HG03460 (cell line): ENCODE results near the gene PRDM12.

Source experiments
- ATAC-seq: cut with Tn5 transposase; IDR thresholded peaks from one replicate; pipeline ENCODE4 v1.9.1; 2021; ENCODE audit not compliant: unreplicated experiment

The PRDM12 gene

DNA sequence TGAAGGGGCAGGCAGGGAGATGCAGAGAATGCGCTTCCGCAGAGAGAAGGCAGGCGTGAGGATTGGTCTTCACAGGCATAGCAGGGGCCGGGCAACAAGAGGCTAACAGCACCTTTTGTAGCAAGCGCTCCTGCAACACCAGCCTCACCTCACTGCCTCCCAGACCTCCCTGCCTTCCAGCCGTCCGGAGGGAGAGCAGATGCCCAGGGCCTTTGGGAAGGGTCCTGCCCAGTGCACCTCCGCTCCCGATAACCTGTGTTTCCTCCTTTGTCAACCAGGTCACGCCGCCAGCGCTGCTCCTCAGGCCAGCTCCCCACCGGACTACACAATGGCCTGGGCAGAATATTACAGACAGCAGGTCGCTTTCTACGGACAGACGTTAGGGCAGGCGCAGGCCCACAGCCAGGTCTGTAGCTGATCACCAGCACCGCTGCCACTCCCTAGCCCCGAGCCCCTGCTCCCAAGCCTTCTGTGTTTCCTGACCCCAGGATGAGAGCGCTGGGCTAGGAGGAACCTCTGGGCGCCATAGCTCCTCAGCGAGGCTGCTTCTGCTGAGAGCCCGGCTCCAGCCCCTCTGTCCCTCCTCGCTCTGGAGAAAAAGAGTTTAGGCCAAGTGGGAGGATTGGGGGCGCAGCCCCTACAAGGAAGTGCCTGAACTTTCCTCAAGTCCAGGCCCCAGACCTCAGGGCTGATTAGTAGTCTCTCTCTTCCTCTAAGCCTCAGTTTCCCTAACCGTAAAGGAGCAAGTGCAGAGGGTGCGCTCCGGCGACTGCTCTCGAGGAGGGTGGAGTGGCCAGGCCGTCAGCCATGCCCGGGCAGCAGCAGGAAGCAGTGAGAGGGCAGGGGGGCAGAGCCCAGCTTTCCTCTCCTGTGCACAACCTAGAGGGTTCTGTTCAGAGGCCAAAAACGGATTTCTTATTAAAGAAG lies 28.4 kb upstream of the PRDM12 start:
- ATAC-seq = no peak

DNA sequence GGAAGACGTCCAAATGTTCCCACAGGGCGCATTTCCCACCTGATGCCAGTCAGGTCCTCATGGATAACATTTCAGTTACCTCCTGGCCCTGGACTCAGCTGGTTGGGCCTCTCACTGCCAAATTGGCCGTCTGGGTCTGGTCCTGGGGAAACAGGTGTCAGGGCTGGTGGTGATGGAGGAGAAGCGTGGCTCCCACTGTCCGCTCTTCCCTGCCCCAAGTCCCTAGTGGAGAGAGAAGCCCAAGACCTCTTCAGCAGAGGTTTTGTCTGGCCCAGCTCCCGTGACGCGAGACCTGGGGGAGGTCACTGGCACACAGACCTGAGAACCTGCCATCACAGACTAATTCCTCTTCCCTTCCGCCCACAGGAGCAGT lies 27.8 kb upstream of the PRDM12 start:
- no peak for ATAC-seq

DNA sequence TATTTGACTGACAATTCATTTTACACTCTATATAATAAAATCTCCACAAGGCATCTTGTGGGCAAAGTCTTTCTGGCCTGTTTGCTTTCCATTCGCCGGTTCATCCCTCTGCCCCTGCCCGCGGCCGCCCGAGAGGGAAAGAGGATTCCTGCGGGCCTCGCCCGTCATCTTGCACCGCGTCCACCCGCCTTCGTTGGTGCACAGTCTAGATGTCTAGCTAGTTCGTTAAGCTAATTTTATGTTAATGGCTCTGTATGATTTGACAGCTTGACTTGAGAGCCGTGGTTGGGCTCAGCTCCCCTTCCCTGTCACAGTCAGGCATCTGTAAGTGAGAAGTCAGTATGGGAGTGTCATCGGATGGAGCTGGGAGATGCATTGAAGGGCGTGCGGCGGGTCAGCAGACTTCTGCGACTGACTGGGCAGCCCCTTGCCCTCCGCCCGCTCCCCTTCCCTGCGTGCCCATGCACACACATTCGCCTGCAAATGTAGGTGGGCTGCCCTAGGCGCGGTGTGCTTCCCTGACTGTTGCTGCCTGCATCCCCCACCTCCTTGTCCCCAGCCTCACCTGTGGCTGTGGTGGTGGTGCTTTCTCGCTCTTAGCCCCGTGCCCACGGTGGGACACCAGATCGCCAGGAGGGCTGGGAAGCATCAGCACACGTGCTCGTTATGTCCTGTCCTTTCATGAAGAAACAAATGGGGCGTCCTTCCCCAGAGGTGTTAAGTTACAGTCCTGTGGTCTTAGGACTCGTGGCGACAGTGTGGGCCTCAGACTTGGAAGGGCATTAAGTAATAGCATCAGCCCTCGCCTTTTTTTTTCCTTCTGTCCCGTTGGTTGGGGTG lies 25.9 kb upstream of the PRDM12 start:
- no peak for ATAC-seq

DNA sequence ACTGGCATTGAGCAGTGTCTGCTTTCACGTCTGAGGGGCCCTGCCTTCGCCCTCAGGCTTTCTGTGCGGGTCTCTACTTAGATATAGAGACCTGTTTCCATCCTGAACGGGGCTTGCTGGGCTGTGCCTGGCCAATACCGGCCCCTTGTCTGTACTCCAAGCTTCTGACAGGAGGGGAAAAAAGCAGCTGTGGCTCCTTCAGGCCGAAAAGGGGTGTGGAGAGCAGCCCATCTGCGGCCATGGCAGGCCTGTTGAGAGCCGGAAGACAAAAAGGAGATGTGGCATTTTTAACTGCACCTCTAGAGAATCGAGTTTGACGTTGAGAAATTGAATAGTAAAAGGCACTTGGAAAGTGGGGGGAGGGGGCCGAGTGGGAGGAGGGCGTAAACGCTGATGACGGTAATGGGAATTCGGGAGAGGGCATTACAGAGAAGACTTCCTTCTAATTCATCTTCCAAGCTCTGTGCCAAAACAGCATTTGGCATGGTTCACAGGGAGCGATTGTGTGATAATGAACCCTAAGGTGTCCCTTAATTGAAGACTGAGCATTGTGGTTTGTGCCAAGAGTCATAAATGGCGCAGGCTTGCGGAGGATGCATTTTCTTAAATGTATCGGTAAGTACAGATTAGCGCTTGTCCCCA lies 25.1 kb upstream of the PRDM12 start:
- ATAC-seq = no peak

DNA sequence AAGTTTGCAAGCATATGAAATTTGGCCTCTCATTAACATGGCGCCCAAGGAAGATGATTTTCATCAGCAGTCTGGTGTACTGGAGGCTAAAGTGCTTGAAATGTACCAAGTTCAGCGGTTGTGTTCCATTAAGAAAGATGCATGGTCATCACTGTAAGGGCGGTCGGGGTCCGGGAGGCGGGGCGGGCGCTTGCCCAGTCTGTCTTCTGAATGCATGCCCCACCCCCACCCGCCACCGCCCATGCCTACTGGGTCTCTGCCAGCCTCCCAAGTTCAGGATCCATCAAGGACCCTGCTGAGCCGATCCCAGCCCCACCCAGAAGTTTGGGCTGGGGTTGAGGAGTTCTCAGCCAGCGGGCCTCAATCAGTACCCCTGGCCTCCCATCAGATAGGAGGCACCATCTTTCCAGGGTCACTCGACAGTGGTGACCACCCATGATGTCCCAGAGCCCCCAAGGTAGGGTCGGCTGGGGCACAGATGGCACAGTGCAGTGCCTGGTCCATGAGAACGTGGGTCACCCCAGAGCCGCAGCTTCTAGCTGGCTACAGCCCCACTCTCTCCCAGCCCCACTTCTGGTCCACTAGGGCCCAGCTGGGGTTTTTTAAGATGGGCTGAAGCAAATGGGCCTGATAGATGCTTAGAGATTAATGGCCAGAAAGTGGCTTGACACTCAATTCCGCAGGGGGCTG lies 24.4 kb upstream of the PRDM12 start:
- ATAC-seq = no peak

DNA sequence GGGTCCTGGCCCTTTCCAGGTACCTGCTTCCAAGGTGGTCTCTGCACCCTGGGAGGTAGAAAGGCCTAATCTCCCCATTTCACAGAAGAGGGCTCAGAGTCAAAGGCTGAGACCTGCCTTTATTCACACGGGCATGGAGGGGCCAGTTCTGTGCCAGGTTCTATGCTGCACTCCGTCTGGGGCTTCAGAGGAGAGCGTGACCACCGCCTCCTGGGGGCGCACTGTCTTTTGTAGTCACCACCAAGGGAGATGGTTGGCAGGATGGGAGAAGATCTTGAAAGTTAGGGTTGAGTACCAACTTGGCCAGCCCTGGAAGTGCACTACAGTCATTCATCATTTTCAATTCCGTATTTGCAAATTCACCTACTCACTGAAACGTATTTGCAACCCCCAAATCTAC lies 23.7 kb upstream of the PRDM12 start:
- no peak for ATAC-seq

DNA sequence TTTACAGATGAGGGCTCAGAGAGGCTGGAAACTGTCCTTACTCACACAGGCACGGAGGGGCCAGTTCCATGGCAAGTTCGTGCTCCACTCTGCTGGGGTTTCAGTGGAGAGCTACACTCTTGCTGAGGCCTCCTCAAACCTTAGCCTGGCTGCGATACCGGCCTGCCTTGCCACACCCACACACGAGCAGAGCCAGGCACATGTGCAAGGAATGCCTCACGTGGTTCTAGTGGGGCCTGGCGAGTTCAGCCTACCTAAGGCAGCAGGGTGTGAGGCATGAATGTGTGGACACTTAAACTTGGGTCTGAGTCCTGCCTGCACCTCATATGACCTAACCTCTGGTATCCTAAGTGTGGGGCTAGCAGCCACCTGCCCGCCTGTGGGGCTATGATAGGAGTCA lies 21.5 kb upstream of the PRDM12 start:
- ATAC-seq = no peak

DNA sequence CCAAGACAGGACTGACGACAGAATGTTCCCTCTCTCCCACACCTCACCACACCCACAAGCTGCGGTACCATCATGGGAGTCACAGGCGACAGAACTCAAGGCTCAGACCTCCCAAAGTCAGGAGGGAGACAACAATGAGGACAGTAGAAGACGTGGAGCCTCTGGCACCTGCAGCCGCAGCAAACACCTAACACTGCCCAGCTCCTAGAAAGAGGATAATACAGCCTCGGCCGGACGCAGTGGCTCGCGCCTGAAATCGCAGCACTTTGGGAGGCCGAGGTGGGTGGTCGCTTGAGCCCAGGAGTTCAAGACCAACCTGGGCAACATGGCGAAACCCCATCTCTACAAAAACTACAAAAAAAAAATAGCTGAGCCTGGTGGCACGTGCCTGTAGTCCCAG lies 13.2 kb upstream of the PRDM12 start:
- no peak for ATAC-seq

DNA sequence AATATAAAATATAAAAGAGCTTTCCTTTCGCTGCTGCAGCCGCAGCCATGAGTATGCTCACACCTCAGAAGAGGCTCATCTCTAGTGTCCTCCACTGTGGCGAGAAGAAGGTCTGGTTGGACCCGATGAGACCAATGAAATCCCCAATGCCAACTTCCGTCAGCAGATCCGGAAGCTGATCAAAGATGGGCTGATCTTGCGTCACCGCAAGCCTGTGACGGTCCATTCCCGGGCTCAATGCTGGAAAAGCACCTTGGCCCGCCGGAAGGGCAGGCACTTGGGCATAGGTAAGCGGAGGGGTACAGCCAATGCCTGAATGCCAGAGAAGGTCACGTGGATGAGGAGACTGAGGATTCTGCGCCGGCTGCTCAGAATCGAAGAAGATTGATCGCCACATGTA lies 12.6 kb upstream of the PRDM12 start:
- ATAC-seq = no peak

DNA sequence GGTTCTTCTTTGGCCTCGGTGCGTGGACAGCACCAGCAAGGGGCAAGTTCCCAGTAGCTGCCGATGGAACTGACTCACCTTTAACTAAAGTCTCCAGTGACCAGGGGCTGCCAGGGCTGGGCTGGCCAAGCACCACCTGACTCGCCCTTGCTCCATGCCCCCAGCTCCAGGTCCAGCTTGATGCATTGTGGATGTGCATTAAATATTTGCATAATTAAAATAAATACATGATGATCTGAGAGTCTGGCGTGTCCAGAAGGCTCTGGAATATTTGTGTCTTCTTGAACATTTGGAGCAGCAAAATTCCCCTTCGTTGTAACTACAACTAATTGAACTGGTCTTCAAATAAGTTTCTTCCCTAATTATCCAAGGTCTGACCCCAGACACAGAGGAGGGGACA lies 9.5 kb upstream of the PRDM12 start:
- no peak for ATAC-seq

DNA sequence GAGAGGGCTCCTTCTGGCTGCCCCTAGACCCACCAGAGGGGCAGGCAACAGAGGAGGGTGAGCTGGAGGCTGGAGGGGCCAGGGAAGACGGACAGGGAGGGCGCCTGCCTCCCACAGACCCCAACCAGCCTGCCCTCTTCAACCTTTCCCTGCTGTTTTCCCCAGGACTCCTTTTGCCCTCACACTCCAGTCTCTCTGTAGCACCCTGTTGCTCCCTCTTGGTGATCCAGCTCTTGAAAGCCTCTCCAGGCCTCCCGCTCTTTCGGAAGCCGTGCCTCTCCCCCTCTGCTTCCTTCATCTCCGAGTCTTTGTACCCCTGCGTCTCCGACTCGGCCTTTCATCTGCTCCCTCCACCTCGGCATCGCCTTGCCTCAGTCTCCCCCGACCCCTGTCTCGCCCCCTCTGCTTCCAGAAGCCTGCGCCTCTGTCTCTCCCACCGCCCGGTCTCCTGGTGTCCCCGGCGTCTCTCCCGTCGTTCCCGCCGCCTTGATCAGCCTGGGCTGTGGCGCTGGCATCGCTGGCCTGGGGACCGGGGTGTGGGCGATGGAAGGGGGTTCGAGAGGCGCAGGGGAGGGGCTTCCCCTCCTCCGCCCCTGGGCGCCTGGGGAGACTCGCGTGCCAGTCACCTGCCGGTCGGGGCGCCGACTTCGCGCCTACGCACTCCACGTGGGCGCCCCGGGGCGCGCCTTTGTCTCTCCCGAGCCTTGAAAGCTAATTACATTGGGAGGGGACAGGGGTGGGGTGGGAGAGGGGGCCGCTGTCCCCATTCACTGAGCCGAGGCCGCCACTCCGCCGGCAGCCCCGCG lies 5.3 kb upstream of the PRDM12 start:
- ATAC-seq = no peak

DNA sequence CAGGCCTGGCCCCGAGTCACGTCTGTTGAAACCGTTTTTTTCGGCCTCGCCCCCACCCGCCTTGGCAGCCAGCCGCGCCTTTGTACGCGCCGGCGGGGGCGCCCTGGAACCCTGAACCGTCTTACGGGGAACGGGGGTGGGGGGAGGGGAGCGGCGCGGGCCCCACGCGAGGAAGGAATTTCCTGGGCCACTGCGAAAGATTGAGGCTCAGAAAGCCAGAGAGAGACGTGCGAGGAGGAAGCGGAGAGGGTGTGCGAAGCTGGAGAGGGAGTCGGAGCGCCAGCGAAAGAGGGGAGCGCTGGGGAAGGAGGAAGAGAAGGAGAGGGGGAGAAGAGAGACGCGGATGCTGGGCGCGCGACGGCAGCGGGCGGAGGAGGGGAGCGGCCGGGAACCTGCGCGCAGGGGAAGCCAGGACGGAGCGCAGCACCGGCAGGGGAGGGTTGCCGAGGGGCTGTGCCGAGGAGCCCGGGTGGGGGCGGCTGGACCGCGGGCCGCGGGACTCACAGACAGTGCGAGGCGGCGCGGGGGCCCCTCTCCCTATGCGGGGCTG lies 4.6 kb upstream of the PRDM12 start:
- no peak for ATAC-seq

DNA sequence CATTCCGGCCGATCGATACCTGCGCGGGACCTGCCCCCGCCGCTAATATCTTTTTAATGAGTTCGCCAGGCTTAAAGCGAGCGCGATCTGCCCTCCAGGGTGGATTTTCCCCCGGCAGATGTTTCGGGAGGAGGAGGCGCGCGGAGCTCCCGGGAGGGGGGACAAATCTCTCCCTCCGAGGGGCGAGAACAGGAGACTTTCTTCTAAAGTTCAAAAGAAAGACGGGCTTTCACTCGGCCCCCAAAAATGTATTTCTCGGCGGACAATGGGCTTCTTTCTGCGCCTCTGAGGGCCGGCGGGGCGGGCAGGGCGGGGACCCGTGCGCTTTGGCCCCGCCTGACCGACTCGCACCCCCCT lies 4.1 kb upstream of the PRDM12 start:
- no peak for ATAC-seq

DNA sequence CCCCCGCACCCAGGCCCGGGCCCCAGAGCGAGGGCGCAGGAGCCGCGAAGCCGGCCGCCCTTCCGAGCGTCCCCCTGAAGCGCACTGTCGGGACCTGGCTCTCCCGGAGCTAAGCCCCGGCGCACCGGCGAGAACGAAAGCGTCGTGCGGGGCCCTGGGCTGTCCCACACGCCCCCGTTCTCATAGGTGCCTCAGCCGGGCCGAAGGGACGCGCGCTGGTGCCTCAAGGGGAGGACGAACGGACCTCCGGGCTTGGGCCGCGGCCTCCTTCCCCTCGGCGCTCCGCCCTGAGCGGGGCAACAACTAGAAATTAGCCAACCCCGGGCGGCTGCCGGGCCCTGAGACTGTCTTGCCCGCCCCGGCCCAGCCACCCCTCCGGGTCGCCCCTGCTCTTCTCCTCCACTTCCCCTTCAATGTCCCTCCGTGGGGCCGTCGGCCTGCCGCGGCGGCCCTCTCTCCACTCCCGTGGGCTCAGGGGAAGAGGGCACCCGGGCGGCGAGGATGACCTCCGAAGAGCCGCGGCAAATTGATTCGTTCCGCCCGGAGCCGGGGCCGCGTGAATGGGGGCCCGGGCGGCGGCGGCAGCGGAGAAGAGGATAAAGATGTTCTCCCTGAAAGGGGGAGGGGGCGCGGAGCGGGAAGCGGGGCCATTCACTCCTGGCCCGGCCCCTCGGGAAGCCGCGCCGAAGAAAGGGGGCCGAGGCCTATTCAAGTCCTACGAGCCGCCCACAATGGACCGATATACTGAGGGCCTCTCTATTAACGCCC lies 3.5 kb upstream of the PRDM12 start:
- no peak for ATAC-seq

DNA sequence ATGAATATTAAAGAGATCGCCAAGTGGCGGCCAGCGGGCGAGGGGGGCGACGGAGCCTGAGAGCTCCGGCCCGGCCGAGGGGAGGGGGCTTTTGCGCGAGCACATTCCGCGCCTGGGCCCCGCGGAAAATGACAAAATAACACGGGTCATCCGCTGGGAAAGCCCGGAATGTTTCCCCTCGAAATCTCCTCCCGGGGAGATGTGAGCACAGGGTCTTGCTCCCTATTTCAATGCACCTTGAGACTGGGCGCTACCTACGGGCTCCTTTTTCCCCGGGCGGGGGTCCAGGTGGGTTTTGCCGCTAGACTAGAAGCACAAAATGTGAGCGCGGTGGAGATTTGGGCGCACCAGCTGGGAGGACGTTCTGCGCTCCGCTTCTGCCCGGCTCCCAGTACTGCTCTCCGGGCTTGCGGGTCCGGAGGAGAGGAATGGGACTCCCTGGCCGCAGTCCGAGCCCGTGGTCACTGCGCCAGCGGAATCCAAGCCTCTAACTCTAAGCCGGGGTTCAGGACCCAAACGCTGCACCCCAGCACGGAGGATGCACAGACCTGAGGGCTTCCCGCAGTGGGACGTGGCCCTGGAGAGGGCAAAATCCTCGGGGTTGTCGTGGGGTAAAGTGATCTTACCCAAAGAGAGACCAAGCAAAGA lies 2.8 kb upstream of the PRDM12 start:
- ATAC-seq = no peak

DNA sequence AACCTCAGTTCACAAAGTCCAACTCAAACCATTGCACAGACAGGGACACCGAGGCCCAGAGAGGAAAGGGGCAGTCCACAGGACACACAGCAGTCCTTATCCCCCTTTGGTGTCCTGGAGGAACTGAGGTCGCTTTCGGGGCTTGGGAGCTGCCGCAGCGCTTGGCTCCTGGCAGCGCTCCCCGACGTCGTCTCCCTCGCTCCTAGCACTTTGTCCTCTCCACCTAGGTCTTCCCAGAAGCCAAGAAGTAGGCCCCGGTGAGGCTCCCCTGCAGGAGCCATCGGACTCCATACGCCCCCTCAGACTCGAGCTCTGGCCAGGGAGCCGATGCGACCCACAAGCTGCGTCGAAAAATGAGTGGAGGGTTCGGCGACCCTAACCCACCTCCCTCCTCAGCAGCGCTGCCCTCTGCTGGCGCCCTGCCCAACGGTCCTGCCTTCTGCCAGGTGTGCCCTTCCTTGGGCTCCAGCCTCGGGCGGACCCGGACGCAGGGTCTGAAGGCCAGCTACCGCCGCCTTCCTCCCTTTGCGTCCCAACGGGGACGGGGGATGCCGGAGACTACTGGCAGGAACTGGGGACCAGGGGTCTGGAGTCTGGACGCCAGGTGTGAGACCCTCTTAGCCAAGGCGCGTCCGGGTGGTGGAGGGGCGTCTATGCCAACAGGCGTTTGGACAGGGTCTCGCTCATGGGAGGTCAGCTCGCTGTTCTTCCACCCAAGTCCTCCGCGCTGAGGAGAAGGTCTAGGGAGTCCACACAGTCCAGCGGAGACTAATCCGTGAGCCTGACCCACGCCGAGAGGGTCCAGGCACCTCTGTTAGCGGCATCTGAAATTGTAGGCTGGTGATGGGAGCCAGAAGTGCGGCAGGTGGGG lies 2.1 kb upstream of the PRDM12 start:
- no peak for ATAC-seq

DNA sequence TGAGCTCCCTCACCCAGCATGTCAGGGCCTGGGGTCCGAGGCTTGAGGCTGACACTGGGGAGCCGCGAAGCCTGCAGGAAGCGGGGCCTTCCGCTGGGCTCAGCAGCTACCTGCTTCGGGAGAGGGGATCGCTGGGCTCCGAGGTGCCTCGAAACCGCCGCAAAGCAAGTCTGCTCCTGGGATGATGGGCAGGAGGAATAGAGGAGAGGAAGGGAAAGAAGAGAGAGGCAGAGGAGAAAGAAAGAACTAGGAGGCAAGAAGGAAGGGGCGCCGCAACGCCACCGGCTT lies 1.5 kb upstream of the PRDM12 start:
- ATAC-seq = no peak
